ENCODE data around the gene FAM110D.

FAM110D gene

DNA sequence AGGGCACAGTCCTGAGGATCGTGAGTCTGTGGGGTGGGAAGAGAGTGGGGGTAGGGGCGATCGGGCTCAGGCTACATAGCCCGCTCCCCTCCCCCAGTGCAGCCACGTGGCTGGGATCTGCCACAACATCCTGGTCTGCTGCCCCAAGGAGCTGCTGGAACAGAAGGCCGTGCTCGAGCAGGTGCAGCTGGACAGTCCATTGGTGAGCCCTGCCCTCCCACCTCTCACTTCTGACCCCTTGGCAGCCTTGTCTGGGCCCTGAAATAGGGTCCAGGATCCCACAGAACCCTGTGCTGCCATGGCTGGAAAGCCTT, 23.5 kb downstream of the FAM110D start:
- Histone ChIP-seq H3K4me3 (replicated peaks; ENCODE audit: insufficient read depth, low read length) (no peak overlapping the region), H3K27ac (replicated peaks) (no peak overlapping the region), H3K27me3 (ENCODE audit: insufficient read depth, poor library complexity, severe bottlenecking) (no peaks in the 10 kb centered on the region)
- no peak for DNase-seq (ENCODE audit: low read depth in 1 of 2, low spot score in 1 of 2)
- TF ChIP-seq, protein P1, sequence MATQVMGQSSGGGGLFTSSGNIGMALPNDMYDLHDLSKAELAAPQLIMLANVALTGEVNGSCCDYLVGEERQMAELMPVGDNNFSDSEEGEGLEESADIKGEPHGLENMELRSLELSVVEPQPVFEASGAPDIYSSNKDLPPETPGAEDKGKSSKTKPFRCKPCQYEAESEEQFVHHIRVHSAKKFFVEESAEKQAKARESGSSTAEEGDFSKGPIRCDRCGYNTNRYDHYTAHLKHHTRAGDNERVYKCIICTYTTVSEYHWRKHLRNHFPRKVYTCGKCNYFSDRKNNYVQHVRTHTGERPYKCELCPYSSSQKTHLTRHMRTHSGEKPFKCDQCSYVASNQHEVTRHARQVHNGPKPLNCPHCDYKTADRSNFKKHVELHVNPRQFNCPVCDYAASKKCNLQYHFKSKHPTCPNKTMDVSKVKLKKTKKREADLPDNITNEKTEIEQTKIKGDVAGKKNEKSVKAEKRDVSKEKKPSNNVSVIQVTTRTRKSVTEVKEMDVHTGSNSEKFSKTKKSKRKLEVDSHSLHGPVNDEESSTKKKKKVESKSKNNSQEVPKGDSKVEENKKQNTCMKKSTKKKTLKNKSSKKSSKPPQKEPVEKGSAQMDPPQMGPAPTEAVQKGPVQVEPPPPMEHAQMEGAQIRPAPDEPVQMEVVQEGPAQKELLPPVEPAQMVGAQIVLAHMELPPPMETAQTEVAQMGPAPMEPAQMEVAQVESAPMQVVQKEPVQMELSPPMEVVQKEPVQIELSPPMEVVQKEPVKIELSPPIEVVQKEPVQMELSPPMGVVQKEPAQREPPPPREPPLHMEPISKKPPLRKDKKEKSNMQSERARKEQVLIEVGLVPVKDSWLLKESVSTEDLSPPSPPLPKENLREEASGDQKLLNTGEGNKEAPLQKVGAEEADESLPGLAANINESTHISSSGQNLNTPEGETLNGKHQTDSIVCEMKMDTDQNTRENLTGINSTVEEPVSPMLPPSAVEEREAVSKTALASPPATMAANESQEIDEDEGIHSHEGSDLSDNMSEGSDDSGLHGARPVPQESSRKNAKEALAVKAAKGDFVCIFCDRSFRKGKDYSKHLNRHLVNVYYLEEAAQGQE (IDR thresholded peaks at IDR 0.05; ENCODE audit: insufficient replicate concordance, low read depth) = no peak
- TF ChIP-seq POLR2AphosphoS5 (IDR thresholded peaks at IDR 0.05; ENCODE audit: low read depth) (no peak), SPI1 (IDR thresholded peaks at IDR 0.05; ENCODE audit: borderline replicate concordance, low read depth) (no peak), GABPA (IDR thresholded peaks at IDR 0.05; ENCODE audit: low read depth) (no peak)
- TF ChIP-seq, protein P2, sequence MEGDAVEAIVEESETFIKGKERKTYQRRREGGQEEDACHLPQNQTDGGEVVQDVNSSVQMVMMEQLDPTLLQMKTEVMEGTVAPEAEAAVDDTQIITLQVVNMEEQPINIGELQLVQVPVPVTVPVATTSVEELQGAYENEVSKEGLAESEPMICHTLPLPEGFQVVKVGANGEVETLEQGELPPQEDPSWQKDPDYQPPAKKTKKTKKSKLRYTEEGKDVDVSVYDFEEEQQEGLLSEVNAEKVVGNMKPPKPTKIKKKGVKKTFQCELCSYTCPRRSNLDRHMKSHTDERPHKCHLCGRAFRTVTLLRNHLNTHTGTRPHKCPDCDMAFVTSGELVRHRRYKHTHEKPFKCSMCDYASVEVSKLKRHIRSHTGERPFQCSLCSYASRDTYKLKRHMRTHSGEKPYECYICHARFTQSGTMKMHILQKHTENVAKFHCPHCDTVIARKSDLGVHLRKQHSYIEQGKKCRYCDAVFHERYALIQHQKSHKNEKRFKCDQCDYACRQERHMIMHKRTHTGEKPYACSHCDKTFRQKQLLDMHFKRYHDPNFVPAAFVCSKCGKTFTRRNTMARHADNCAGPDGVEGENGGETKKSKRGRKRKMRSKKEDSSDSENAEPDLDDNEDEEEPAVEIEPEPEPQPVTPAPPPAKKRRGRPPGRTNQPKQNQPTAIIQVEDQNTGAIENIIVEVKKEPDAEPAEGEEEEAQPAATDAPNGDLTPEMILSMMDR (IDR thresholded peaks at IDR 0.05; ENCODE audit: insufficient read depth, low read length) = no peak

DNA sequence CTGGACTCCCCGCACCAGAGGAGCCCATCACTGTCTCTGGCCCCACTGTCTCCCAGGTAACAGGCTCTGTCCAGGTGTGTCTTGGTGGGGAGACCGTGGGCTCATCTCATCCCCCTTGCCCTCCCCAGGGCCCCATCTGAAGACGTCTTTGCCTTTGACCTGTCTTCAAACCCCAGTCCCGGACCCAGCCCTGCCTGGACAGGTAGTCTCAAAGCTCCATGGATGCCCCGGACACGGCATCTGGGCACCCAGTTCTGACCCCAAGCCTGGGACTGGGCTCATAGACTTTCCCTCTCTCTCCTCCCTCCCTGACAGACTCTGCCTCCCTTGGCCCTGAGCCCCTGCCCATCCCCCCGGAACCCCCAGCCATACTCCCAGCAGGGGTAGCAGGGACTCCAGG, 25.2 kb downstream of the FAM110D start:
- TF ChIP-seq GABPA (IDR thresholded peaks at IDR 0.05; ENCODE audit: low read depth) (no peak), POLR2AphosphoS5 (IDR thresholded peaks at IDR 0.05; ENCODE audit: low read depth) (no peak), SPI1 (IDR thresholded peaks at IDR 0.05; ENCODE audit: borderline replicate concordance, low read depth) (no peak)
- TF ChIP-seq, protein P2 (IDR thresholded peaks at IDR 0.05; ENCODE audit: insufficient read depth, low read length) = no peak
- TF ChIP-seq, protein P1 (IDR thresholded peaks at IDR 0.05; ENCODE audit: insufficient replicate concordance, low read depth) = no peak
- Histone ChIP-seq H3K27me3 (ENCODE audit: insufficient read depth, poor library complexity, severe bottlenecking) (no peaks in the 10 kb centered on the region), H3K4me3 (replicated peaks; ENCODE audit: insufficient read depth, low read length) (no peak overlapping the region), H3K27ac (replicated peaks) (no peak overlapping the region)
- DNase-seq (ENCODE audit: low read depth in 1 of 2, low spot score in 1 of 2) = no peak

DNA sequence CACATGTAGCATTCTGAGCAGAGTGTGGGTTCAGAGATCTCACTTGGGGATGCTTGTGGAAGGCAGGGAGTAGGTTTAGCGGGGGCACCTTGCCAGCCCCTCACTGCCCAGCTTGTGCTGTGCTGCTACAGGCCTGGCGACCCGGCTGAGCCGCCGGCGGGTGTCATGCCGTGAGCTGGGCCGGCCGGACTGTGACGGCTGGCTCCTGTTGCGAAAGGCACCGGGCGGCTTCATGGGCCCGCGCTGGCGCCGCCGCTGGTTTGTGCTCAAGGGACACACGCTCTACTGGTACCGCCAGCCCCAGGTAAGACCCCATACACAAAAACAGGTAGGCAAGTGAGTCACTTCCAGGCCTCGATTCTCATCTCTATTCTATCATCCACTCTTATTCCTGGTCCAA, 26.0 kb downstream of the FAM110D start:
- no peak overlapping the region for H3K27ac ChIP-seq (replicated peaks)
- no peak overlapping the region for H3K4me3 ChIP-seq (replicated peaks; ENCODE audit: insufficient read depth, low read length)
- no peaks in the 10 kb centered on the region for H3K27me3 ChIP-seq (ENCODE audit: insufficient read depth, poor library complexity, severe bottlenecking)
- no peak for TF ChIP-seq SPI1 (IDR thresholded peaks at IDR 0.05; ENCODE audit: borderline replicate concordance, low read depth)
- no peak for DNase-seq (ENCODE audit: low read depth in 1 of 2, low spot score in 1 of 2)

DNA sequence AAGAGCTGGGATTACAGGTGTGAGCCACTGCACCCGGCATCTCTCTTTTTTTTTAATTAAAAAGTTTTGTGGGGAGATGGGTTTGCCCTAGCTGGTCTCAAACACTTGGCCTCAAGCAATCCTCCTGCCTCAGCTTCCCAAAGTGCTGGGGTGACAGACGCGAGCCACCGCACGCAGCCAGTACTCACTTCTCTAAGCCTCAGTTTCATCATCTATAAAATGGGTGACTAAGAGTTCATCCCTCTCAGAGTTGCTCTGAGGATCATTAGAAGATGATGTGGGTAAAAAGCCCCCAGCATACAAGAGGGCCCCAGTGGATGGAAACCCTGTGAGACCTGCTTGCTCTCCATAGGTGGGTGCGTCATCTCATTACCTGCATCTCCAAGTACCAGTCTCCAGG, 29.0 kb downstream of the FAM110D start:
- Histone ChIP-seq H3K27me3 (ENCODE audit: insufficient read depth, poor library complexity, severe bottlenecking) (no peaks in the 10 kb centered on the region), H3K27ac (replicated peaks) (no peak overlapping the region), H3K4me3 (replicated peaks; ENCODE audit: insufficient read depth, low read length) (no peak overlapping the region)
- DNase-seq (ENCODE audit: low read depth in 1 of 2, low spot score in 1 of 2) = no peak
- TF ChIP-seq GABPA (IDR thresholded peaks at IDR 0.05; ENCODE audit: low read depth) (no peak), SPI1 (IDR thresholded peaks at IDR 0.05; ENCODE audit: borderline replicate concordance, low read depth) (no peak), POLR2AphosphoS5 (IDR thresholded peaks at IDR 0.05; ENCODE audit: low read depth) (no peak)
- TF ChIP-seq, protein P1 (IDR thresholded peaks at IDR 0.05; ENCODE audit: insufficient replicate concordance, low read depth) = no peak
- TF ChIP-seq, protein P2 (IDR thresholded peaks at IDR 0.05; ENCODE audit: insufficient read depth, low read length) = no peak
